Activated CD4-positive, alpha-beta T cell treated with anti-CD3 and anti-CD28 coated beads for 48 hours (primary cell): ENCODE results near the gene CTCF.

Experiments
- DNase-seq: peaks from one replicate; pipeline ENCODE4 v3.0.0-alpha.2; 2020

The CTCF gene

DNA sequence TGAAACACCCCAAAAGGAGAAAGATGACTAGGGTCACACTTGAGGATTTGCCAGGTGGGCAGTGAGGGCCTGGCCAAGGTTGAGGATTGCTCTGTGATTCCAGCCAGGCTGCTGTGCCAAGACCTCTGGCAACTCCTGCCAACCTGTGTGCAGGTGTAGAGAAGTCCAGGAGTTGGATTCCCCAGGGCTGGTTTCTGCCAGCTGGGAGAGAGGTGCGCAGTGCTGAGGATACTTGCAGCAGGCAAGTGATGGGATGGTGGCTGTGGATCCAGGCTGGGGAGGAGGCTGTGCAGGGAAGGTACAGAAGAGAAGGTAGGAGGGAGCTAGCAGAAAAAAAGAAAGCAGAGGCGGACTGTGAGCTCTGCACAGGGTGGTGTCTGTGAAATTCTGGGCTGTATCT, 27.1 kb upstream of the CTCF start:
- DNase-seq = no peak

DNA sequence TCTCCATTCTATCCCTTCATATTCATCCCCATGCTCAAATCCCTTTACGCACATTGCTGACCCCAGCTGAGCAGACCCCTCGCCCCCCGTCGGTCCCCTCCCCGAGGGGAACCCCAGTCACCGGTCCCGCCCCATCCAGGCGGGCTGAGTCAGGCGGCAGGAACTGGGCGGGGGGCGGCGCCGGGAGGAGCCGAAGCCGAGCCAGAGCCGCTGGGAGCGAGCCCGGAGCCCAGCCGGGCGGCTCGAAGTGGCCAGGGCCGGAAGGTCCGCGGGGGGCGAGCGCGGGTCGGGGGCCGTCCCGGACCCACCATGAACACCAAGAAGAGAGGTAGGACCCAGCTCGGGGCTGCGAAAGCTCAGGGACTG, 25.1 kb upstream of the CTCF start:
- DNase-seq = peak; percentile 59

DNA sequence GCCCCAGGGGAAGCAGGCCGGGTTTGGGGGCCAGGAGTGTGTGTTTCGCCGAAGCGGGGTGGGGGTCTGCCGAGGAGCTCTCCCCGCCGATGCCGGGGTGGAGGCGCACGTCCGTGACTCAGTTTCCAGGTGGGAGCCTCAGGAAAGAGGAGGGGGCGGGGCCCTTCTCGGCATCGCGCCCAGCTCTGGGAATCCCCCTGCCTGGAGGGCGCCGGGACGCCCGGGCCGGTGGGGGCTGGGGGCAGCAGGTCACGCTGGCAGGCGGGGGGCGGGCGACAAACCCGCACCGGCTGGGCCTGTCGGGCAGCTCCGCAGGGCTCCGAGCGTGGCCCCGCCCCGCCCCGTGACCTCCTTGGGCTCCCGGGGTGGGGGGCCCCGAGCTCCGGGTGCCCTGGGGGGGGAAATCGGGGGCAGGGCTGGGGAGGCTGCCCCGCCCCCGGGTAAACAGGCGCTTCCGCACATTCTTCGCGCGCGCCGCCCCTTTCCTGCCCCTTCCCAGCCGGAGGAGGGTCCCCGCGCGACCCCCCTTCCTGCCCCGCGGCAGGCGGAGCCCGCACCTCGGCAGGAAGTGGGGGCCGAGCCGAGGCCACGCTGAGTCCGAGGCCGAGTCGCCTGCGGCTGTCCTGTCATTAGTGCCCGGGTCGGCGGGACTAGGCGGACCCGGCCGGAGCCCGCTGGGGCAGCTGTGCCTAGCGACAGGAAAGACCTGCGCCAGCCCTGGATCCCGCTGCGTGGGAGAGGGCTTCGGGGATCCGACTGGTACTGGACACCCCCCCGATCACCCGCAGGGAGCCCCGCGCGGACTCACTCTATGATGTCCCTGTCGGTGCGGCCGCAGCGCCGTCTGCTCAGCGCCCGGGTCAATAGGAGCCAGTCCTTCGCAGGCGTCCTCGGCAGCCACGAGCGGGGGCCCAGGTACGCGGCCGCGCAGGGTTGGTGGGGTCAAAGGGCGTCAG, 24.4 kb upstream of the CTCF start:
- DNase-seq = peak; percentile 44

DNA sequence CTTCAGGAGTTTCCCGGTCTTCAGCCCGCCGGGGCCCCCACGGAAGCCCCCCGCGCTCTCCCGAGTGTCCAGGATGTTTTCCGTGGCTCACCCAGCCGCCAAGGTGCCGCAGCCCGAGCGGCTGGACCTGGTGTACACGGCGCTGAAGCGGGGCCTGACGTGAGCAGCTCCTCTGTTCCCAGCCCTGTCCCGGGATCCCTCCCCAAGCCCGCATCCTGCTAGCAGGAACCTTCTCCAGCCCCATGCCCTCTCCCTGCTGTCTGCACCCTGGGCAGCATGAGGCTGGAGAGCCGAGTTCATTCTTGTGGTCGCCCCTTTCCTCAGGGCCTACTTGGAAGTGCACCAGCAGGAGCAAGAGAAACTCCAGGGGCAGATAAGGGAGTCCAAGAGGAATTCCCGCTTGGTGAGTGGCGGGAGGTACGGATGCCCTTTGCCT, 23.6 kb upstream of the CTCF start:
- no peak for DNase-seq

DNA sequence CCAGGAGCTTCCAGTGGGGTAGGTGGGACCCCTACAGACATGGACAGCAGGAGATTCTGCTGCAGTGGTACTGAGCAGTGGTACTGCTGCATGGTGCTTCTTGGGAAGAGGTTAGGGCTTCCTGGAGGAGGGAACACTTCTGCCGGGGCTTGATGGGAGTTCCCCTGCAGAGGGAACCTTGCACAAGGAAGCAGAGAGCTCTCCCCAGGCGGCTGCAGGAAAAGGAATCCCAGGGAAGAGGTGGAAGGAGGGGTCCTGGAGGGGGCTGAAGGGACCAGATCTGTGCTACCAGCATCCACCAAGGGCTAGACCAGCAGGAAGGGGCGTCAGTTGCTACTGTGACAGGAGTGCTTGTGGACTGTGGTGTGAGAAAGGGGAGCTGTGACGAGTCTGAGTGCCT, 23.1 kb upstream of the CTCF start:
- DNase-seq = no peak

GRCh38 chr16:67539691-67540635, 22.4 kb upstream of the CTCF start:
- no peak for DNase-seq

DNA sequence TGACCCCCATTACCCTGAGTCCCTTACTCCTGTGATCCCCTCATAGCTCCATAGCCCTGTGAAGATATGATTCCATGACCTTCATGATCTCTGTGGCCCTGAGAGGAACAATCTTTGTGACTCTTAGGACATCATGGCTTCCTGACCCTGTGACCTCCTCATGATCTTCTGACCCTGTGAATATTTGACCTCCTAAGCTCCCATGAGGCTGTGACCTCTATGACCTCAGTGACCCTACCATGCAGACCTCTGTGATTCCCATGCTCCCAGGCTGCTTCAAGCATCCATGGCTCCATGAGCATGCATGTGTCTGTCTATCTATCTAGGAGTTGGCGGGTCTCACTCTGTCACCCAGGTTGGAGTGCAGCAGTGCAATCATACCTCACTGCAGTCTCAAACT, 21.6 kb upstream of the CTCF start:
- no peak for DNase-seq

GRCh38 chr16:67541391-67542263, 20.7 kb upstream of the CTCF start:
- no peak for DNase-seq

DNA sequence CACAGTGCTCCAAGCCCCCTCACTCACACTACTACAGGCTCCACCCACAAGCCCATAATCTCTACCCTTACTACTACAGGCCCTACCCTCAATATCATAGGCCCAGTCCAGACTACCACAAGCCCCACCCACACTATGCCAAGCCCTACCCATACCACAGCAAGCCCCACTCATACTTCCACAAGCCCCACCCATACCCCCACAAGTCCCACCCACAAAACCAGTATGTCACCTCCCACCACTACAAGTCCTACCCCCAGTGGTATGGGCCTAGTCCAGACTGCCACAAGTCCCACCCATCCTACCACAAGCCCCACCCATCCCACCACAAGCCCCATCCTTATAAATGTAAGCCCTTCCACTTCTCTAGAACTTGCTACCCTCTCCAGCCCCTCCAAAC, 19.9 kb upstream of the CTCF start:
- peak; percentile 78 for DNase-seq

- no peak for DNase-seq
Observed at GRCh38 chr16:67543036-67543435, 19.3 kb upstream of the CTCF start.

- DNase-seq = no peak
Observed at GRCh38 chr16:67543582-67543981, 18.7 kb upstream of the CTCF start.

- no peak for DNase-seq
Observed at GRCh38 chr16:67544329-67544841, 17.9 kb upstream of the CTCF start.

DNA sequence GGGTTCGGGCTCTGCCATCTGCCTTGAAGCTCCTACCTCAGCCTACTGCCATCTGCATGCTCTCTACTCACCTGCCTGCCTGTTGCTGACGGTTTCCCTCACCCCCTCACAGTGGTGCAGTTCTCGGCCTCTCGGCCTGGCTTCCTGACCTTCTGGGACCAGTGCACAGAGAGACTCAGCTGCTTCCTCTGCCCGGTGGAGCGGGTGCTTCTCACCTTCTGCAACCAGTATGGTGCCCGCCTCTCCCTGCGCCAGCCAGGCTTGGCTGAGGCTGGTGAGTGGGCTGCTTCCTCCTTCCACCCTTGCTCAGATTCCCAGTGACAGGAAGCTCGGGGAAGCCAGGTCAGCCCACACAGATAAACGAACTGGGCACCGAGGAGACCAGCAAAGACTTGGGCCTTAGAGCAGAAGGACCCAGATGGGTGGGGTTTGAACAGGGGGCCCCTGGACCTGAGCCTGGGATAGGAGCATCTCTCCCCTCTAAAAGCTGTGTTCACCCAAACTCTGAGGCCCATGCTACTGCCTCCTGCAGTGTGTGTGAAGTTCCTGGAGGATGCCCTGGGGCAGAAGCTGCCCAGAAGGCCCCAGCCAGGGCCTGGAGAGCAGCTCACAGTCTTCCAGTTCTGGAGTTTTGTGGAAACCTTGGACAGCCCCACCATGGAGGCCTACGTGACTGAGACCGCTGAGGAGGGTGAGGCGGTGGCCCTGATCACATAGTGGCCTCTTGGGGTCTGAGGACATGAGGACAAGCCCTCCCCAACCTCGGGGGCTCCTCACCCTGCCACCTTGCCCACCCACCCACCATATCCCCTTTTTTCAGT, 17.3 kb upstream of the CTCF start:
- DNase-seq = no peak

- DNase-seq = no peak
Observed at GRCh38 chr16:67545665-67546024, 16.7 kb upstream of the CTCF start.

DNA sequence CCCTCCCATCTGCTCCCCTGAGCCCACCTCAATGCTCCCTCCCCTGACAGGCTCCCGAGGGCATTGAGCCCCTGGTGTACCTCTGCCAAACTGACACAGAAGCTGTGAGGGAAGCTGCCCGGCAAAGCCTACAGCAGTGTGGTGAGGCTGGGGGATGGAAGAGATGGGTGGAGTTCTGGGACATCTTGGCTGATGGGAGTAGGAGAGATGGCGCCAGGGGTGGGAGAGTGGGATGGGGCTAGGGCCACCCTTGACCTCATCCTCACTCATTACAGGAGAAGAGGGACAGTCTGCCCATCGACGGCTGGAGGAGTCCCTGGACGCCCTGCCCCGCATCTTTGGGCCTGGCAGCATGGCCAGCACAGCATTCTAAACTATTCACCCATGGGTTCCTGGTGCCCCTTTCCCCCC, 16.2 kb upstream of the CTCF start:
- no peak for DNase-seq

DNA sequence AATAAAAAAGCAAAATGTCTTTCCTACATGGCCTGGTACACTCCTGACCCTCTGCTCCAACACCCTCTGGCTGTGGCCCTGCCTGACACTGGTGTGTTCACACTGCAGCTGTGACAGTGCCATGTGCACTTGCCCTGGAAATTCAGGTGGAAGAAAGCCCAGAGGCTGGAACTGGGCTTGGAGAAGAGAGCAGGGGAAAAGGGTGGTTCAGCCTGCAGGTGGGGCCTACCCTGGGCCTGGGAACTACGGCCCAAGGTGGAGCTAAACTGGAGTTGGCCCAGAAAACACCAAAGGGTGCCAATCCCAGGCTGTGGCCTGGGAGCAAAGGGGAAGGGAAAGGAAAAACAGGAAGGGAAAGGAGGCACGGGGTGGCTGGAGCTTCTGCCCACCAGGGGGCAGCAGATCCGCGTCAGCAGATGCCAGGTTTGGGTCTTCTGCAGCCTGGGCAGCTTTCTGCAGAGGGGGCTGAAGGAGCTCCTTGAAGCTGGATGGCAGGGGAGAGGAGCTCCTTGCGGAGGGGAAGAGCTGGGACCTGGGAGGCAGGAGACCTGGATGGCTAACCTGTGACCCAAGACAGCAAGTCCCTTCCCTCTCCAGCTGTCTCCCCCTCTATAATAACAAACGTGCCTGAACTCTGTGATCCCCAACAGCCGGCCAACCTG, 15.4 kb upstream of the CTCF start:
- DNase-seq = peak; percentile 79

GRCh38 chr16:67547423-67548264, 14.7 kb upstream of the CTCF start:
- no peak for DNase-seq

DNA sequence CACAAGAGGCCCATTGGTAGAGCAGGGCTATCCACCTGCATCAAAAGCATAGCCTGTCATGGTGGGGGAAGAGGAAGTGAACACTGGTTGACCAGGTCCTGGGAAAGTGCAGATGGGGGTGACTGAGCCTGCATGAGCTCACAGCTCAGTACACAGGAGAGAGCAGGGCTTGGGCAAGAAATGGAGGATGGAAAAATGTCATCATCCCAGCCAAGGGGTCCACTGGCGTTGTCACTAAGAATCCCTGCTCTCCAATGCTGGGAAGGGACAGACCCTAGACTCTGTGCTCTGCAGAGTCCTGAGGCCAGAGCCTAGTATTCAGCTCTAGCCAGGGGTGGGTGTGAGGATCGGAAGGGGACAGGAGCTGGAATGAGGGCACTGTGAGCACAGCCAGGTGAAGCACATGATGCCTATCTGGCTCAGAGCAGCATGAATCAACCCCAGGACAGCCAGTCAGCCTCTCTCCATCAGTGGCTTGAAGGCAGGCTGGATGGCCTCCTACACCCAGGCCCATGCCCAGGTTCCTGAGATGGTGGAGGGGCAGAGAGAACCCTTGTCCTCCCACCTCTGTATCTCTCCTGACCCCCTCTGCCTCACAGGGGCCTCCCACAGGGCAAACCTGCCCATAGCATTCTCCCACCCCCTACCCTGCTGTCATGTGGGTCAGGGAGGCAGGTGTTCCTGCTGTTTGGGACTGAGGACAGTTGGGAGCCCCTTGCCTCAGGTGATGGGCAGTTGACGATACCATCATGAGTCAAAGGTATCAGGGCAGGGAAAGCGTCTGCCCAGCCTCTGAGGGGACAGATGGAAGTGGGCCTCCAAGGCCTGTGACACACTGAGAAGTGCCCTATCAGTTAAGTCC, 13.8 kb upstream of the CTCF start:
- no peak for DNase-seq

- DNase-seq = no peak
Observed at GRCh38 chr16:67549240-67549639, 13.1 kb upstream of the CTCF start.
